Keratinocyte (primary cell): ENCODE data around the gene TIGAR. TPM values are rescaled to one million over a fixed set of nuclear protein-coding genes. Genes with fewer than 3 reads are reported as not detected.
A peak's percentile ranks its signal among the peaks of the same experiment; 100 is the strongest.

ENCODE experiments used
- DNase-seq: peaks from one replicate; pipeline ENCODE4 v3.0.0-alpha.2; 2011; ENCODE audit warnings: low read depth, missing footprints, low spot score
- FAIRE-seq: peaks from 2 replicates; lab custom pipeline; 2011; peaks lifted over from hg19 to GRCh38; lab: Jason Lieb, UNC
- H2AFZ ChIP-seq: 2 replicates; pipeline ENCODE4 v1.6.0; 2012; ENCODE audit warnings: low read length, control low read depth, inconsistent platforms; ENCODE audit not compliant: control insufficient read depth
- H3K27ac ChIP-seq: 2 replicates; pipeline ENCODE4 v1.5.1; 2011; ENCODE audit warnings: low read length; ENCODE audit not compliant: control insufficient read depth, insufficient read depth
- H3K27me3 ChIP-seq: 3 replicates; pipeline ENCODE4 v1.6.0; 2011; ENCODE audit warnings: low read length; ENCODE audit not compliant: control insufficient read depth, insufficient read depth; ENCODE audit errors: extremely low read depth
- H3K36me3 ChIP-seq, 2 experiments: 2 replicates in 1 of 2; 3 replicates in 1 of 2; pipeline ENCODE4 v1.5.1; 2011; ENCODE audit warnings: low read length in 2 of 2, mild to moderate bottlenecking in 1 of 2; ENCODE audit not compliant: control insufficient read depth in 2 of 2, insufficient read depth in 2 of 2; ENCODE audit errors: extremely low read depth in 1 of 2
- H3K4me1 ChIP-seq: 3 replicates; pipeline ENCODE4 v1.5.1; 2011; ENCODE audit warnings: low read length; ENCODE audit not compliant: control insufficient read depth, insufficient read depth; ENCODE audit errors: extremely low read depth
- H3K4me2 ChIP-seq: 3 replicates; pipeline ENCODE4 v1.6.0; 2011; ENCODE audit warnings: low read depth, low read length; ENCODE audit not compliant: control insufficient read depth, insufficient read depth; ENCODE audit errors: extremely low read depth
- H3K4me3 ChIP-seq, 3 experiments: fragments of 200-600 bp in 1 of 3; sonication (generic) in 1 of 3; 2 replicates in 2 of 3; 3 replicates in 1 of 3; pipeline ENCODE4 v1.5.1; 2011 to 2016; ENCODE audit warnings: low read length in 3 of 3, mild to moderate bottlenecking in 3 of 3, control low read depth in 2 of 3, inconsistent platforms in 1 of 3, low read depth in 1 of 3, mixed read lengths in 1 of 3, mixed run types in 1 of 3, moderate library complexity in 1 of 3; ENCODE audit not compliant: control insufficient read depth in 2 of 3, insufficient read depth in 2 of 3; ENCODE audit errors: extremely low read depth in 1 of 3
- H3K79me2 ChIP-seq: 2 replicates; pipeline ENCODE4 v1.6.0; 2012; ENCODE audit warnings: low read length; ENCODE audit not compliant: control insufficient read depth, insufficient read depth
- H3K9ac ChIP-seq: 3 replicates; pipeline ENCODE4 v1.6.0; 2011; ENCODE audit warnings: low read length; ENCODE audit not compliant: control insufficient read depth, insufficient read depth; ENCODE audit errors: extremely low read depth
- H3K9me1 ChIP-seq: 3 replicates; pipeline ENCODE4 v1.6.0; 2011; ENCODE audit warnings: low read length; ENCODE audit not compliant: control insufficient read depth, insufficient read depth; ENCODE audit errors: extremely low read depth
- H3K9me3 ChIP-seq: 2 replicates; pipeline ENCODE4 v1.5.1; 2012; ENCODE audit warnings: low read depth, low read length; ENCODE audit not compliant: control insufficient read depth
- H4K20me1 ChIP-seq: 3 replicates; pipeline ENCODE4 v1.6.0; 2011; ENCODE audit warnings: low read length; ENCODE audit not compliant: control insufficient read depth, insufficient read depth; ENCODE audit errors: extremely low read depth
- CTCF ChIP-seq, 3 experiments: IDR thresholded peaks in 1 of 3; conservative IDR thresholded peaks in 1 of 3; optimal IDR thresholded peaks in 1 of 3; 2 replicates in 2 of 3; 3 replicates in 1 of 3; pipeline versions ENCODE3 to v1.5.1; 2011; ENCODE audit warnings: low read length in 3 of 3, mild to moderate bottlenecking in 3 of 3, moderate library complexity in 2 of 3, control low read depth in 1 of 3, inconsistent platforms in 1 of 3; ENCODE audit not compliant: insufficient read depth in 2 of 3; ENCODE audit errors: extremely low read depth in 1 of 3
- EZH2 ChIP-seq: IDR thresholded peaks from one replicate; pipeline ENCODE4 v1.6.1; 2012; ENCODE audit warnings: inconsistent platforms, mild to moderate bottlenecking, low read length, moderate library complexity
- dilution Hi-C: fragments of 300-500 bp; cut with MboI; formaldehyde crosslinking; loops from one replicate; pipeline ENCODE4 v1.7.0; 2020; ENCODE audit warnings: low sequenced_read_pairs; ENCODE audit not compliant: extremely low pct_ligation_motif_present
- polyA plus RNA-seq, 5 experiments: library from polyadenylated mRNA; depleted of rRNA in 3 of 5; stranded (reverse) in 3 of 5; stranded (forward) in 1 of 5; unstranded in 1 of 5; fragments of >200 nt; gene quantifications; 1 replicate in 1 of 5; 2 replicates in 3 of 5; 3 replicates in 1 of 5; pipeline versions ENCODE4 v1.2.1 to v1.2.3, GENCODE V29; 2011 to 2012; ENCODE audit warnings: missing spikeins in 2 of 5, low read depth in 1 of 5, low replicate concordance in 1 of 5

TIGAR gene
- polyA plus RNA-seq, 1 donor (not counting 4 experiments of a cell fraction or from before 2014, with no cell fraction given), result 37.3 TPM

- Histone ChIP-seq H3K27me3 (no peaks in the 10 kb centered on the region), H3K79me2 (peaks cover 98% of the 10 kb centered on the region), H3K4me1 (peaks cover 6% of the 10 kb centered on the region), H2AFZ (no peak overlapping the region), H3K9me3 (no peaks in the 10 kb centered on the region), H4K20me1 (peaks cover 87% of the 10 kb centered on the region), H3K27ac (no peak overlapping the region), H3K4me2 (no peak overlapping the region), H3K9me1 (no peaks in the 10 kb centered on the region), H3K9ac (no peak overlapping the region), H3K36me3 (peaks cover 82 to 92% of the 10 kb centered on the region in 2 experiments), H3K4me3 (no peak overlapping the region)
- TF ChIP-seq EZH2, result no peak
- TF ChIP-seq CTCF (optimal IDR thresholded peaks at IDR 0.05 in 1 of 3, IDR thresholded peaks at IDR 0.05 in 1 of 3, conservative IDR thresholded peaks at IDR 0.05 in 1 of 3; ENCODE audit: extremely low read depth in 1 of 3, insufficient read depth in 2 of 3, low read length in 3 of 3), result peak in 2 of 3 experiments; percentile 18 to 23
- no peak for FAIRE-seq
- dilution Hi-C loops, result no loop called here
- no peak for DNase-seq
Observed at GRCh38 chr12:4282892-4283511, 38.0 kb upstream of the TIGAR start.

- H3K9me3 ChIP-seq, result no peaks in the 10 kb centered on the region
- peaks cover under 1% of the 10 kb centered on the region for H3K4me1 ChIP-seq
- H2AFZ ChIP-seq, result no peak overlapping the region
- peaks cover 84 to 94% of the 10 kb centered on the region in 2 experiments for H3K36me3 ChIP-seq
- H3K9me1 ChIP-seq, result peaks cover 4% of the 10 kb centered on the region
- H3K9ac ChIP-seq, result no peak overlapping the region
- DNase-seq (no peak), FAIRE-seq (no peak)
- dilution Hi-C loops, result no loop called here
- H3K4me3 ChIP-seq, result no peak overlapping the region
- no peak for TF ChIP-seq CTCF (optimal IDR thresholded peaks at IDR 0.05 in 1 of 3, IDR thresholded peaks at IDR 0.05 in 1 of 3, conservative IDR thresholded peaks at IDR 0.05 in 1 of 3; ENCODE audit: extremely low read depth in 1 of 3, insufficient read depth in 2 of 3, low read length in 3 of 3)
- TF ChIP-seq EZH2, result no peak
- H3K27me3 ChIP-seq, result no peaks in the 10 kb centered on the region
- H3K79me2 ChIP-seq, result peaks cover 98% of the 10 kb centered on the region
- no peak overlapping the region for H3K27ac ChIP-seq
- H4K20me1 ChIP-seq, result peaks cover 88% of the 10 kb centered on the region
- H3K4me2 ChIP-seq, result no peak overlapping the region
Observed at GRCh38 chr12:4283512-4284255, 37.3 kb upstream of the TIGAR start.
